ENCODE results near the gene FILIP1L. TPM values are rescaled to one million over a fixed set of nuclear protein-coding genes. Genes with fewer than 3 reads are reported as not detected.
A peak's percentile ranks its signal among the peaks of the same experiment; 100 is the strongest.

FILIP1L gene
- total and polyA plus RNA-seq, 5 donors = 42.2 to 88.3 (median 56.4) TPM

GRCh38 chr3:100125161-100125938, 11.0 kb upstream of the FILIP1L start:
- DNase-seq (no peak), ATAC-seq (peak; percentile 55 to 57)
- intact Hi-C loops (cut with DNase I) = no loop called here
- Histone ChIP-seq H3K4me3 (ENCODE audit: low read length) (no peak overlapping the region), H3K27ac (ENCODE audit: low read length) (peak overlapping the region; percentile 51), H3K4me1 (ENCODE audit: control insufficient read depth, insufficient read depth, low read length) (peaks cover 4% of the 10 kb centered on the region), H3K27me3 (ENCODE audit: control insufficient read depth, insufficient read depth) (no peaks in the 10 kb centered on the region), H3K9me3 (ENCODE audit: control insufficient read depth, low read length) (no peaks in the 10 kb centered on the region)
- 55% methylated on average over 5 of the region's 5 CpGs for WGBS

- peak; percentile 16 to 52 (median 40) for DNase-seq
- Histone ChIP-seq H3K4me1 (ENCODE audit: control insufficient read depth, insufficient read depth, low read length) (peaks cover 4% of the 10 kb centered on the region), H3K27me3 (ENCODE audit: control insufficient read depth, insufficient read depth) (no peaks in the 10 kb centered on the region), H3K9me3 (ENCODE audit: control insufficient read depth, low read length) (no peaks in the 10 kb centered on the region), H3K4me3 (ENCODE audit: low read length) (no peak overlapping the region), H3K27ac (ENCODE audit: low read length) (peak overlapping the region; percentile 9)
- peak; percentile 59 to 64 for ATAC-seq
- intact Hi-C loops (cut with DNase I) = no loop called here
- 60% methylated on average over 5 of the region's 5 CpGs for WGBS
These were observed 10.0 kb upstream of the FILIP1L start for GRCh38 chr3:100124201-100124761.

GRCh38 chr3:100123112-100123511, 8.8 kb upstream of the FILIP1L start:
- peaks cover 4% of the 10 kb centered on the region for H3K4me1 ChIP-seq (ENCODE audit: control insufficient read depth, insufficient read depth, low read length)
- intact Hi-C loops (cut with DNase I) = no loop called here

GRCh38 chr3:100122321-100122720, 8.0 kb upstream of the FILIP1L start:
- no peak overlapping the region for H3K4me3 ChIP-seq (ENCODE audit: low read length)
- WGBS = 85% methylated on average over 2 of the region's 2 CpGs
- DNase-seq = no peak
- no peak overlapping the region for H3K27ac ChIP-seq (ENCODE audit: low read length)
- H3K4me1 ChIP-seq (ENCODE audit: control insufficient read depth, insufficient read depth, low read length) = peaks cover 4% of the 10 kb centered on the region
- no peak for ATAC-seq
- intact Hi-C loops (cut with DNase I) = no loop called here
- H3K9me3 ChIP-seq (ENCODE audit: control insufficient read depth, low read length) = no peaks in the 10 kb centered on the region
- H3K27me3 ChIP-seq (ENCODE audit: control insufficient read depth, insufficient read depth) = no peaks in the 10 kb centered on the region

More at GRCh38 chr3:100123112-100123511, 8.8 kb upstream of the FILIP1L start:
- 94% methylated on average over 4 of the region's 4 CpGs for WGBS
- H3K27ac ChIP-seq (ENCODE audit: low read length) = no peak overlapping the region
- H3K27me3 ChIP-seq (ENCODE audit: control insufficient read depth, insufficient read depth) = no peaks in the 10 kb centered on the region
- no peaks in the 10 kb centered on the region for H3K9me3 ChIP-seq (ENCODE audit: control insufficient read depth, low read length)
- no peak for DNase-seq
- H3K4me3 ChIP-seq (ENCODE audit: low read length) = no peak overlapping the region
- no peak for ATAC-seq

GRCh38 chr3:100120693-100121092, 6.4 kb upstream of the FILIP1L start:
- DNase-seq (no peak), ATAC-seq (no peak)
- no peak overlapping the region for H3K4me3 ChIP-seq (ENCODE audit: low read length)
- H3K4me1 ChIP-seq (ENCODE audit: control insufficient read depth, insufficient read depth, low read length) = peaks cover 4% of the 10 kb centered on the region
- H3K9me3 ChIP-seq (ENCODE audit: control insufficient read depth, low read length) = no peaks in the 10 kb centered on the region
- intact Hi-C loops (cut with DNase I) = no loop called here
- H3K27me3 ChIP-seq (ENCODE audit: control insufficient read depth, insufficient read depth) = no peaks in the 10 kb centered on the region
- no peak overlapping the region for H3K27ac ChIP-seq (ENCODE audit: low read length)
- 99% methylated on average over 5 of the region's 5 CpGs for WGBS

- ATAC-seq (no peak), DNase-seq (no peak)
- no peaks in the 10 kb centered on the region for H3K9me3 ChIP-seq (ENCODE audit: control insufficient read depth, low read length)
- 12% methylated on average over 1 of the region's 1 CpG for WGBS
- H3K27ac ChIP-seq (ENCODE audit: low read length) = no peak overlapping the region
- H3K4me1 ChIP-seq (ENCODE audit: control insufficient read depth, insufficient read depth, low read length) = peaks cover 4% of the 10 kb centered on the region
- intact Hi-C loops (cut with DNase I) = no loop called here
- no peak overlapping the region for H3K4me3 ChIP-seq (ENCODE audit: low read length)
- H3K27me3 ChIP-seq (ENCODE audit: control insufficient read depth, insufficient read depth) = no peaks in the 10 kb centered on the region
These were observed 5.7 kb upstream of the FILIP1L start for GRCh38 chr3:100120012-100120411.

- no peak for DNase-seq
- intact Hi-C loops (cut with DNase I) = no loop called here
- WGBS = 81% methylated on average over 4 of the region's 4 CpGs
- Histone ChIP-seq H3K9me3 (ENCODE audit: control insufficient read depth, low read length) (no peaks in the 10 kb centered on the region), H3K27me3 (ENCODE audit: control insufficient read depth, insufficient read depth) (no peaks in the 10 kb centered on the region), H3K4me1 (ENCODE audit: control insufficient read depth, insufficient read depth, low read length) (peaks cover 2% of the 10 kb centered on the region), H3K27ac (ENCODE audit: low read length) (no peak overlapping the region), H3K4me3 (ENCODE audit: low read length) (no peak overlapping the region)
- ATAC-seq = no peak
These were observed 2.8 kb upstream of the FILIP1L start for GRCh38 chr3:100117093-100117492.

- no peak for DNase-seq
- intact Hi-C loops (cut with DNase I) = no loop called here
- no peak for ATAC-seq
- H3K4me1 ChIP-seq (ENCODE audit: control insufficient read depth, insufficient read depth, low read length) = peaks cover 2% of the 10 kb centered on the region
- no peaks in the 10 kb centered on the region for H3K27me3 ChIP-seq (ENCODE audit: control insufficient read depth, insufficient read depth)
- WGBS = 74% methylated on average over 7 of the region's 7 CpGs
- peak overlapping the region; percentile 47 for H3K4me3 ChIP-seq (ENCODE audit: low read length)
- H3K9me3 ChIP-seq (ENCODE audit: control insufficient read depth, low read length) = no peaks in the 10 kb centered on the region
- peak overlapping the region; percentile 88 for H3K27ac ChIP-seq (ENCODE audit: low read length)
These were observed 433 bp downstream of the FILIP1L start for GRCh38 chr3:100113723-100114412.

GRCh38 chr3:100111728-100112127, 2.6 kb downstream of the FILIP1L start:
- Histone ChIP-seq H3K27ac (ENCODE audit: low read length) (no peak overlapping the region), H3K9me3 (ENCODE audit: control insufficient read depth, low read length) (no peaks in the 10 kb centered on the region)
- no peak for ATAC-seq

GRCh38 chr3:100110162-100110561, 4.1 kb downstream of the FILIP1L start:
- ATAC-seq = no peak
- Histone ChIP-seq H3K9me3 (ENCODE audit: control insufficient read depth, low read length) (no peaks in the 10 kb centered on the region), H3K27me3 (ENCODE audit: control insufficient read depth, insufficient read depth) (no peaks in the 10 kb centered on the region), H3K4me1 (ENCODE audit: control insufficient read depth, insufficient read depth, low read length) (peaks cover 5% of the 10 kb centered on the region), H3K27ac (ENCODE audit: low read length) (no peak overlapping the region), H3K4me3 (ENCODE audit: low read length) (peak overlapping the region; percentile 22)
- DNase-seq = no peak
- 55% methylated on average over 1 of the region's 1 CpG for WGBS
- intact Hi-C loops (cut with DNase I) = no loop called here

More at GRCh38 chr3:100111728-100112127, 2.6 kb downstream of the FILIP1L start:
- Histone ChIP-seq H3K4me3 (ENCODE audit: low read length) (peak overlapping the region; percentile 14), H3K4me1 (ENCODE audit: control insufficient read depth, insufficient read depth, low read length) (peaks cover 2% of the 10 kb centered on the region), H3K27me3 (ENCODE audit: control insufficient read depth, insufficient read depth) (no peaks in the 10 kb centered on the region)
- no peak for DNase-seq
- 73% methylated on average over 1 of the region's 1 CpG for WGBS
- intact Hi-C loops (cut with DNase I) = no loop called here

- no peak for ATAC-seq
- no peak for DNase-seq
- 79% methylated on average over 7 of the region's 7 CpGs for WGBS
- intact Hi-C loops (cut with DNase I) = no loop called here
- Histone ChIP-seq H3K27ac (ENCODE audit: low read length) (peak overlapping the region; percentile 71), H3K4me1 (ENCODE audit: control insufficient read depth, insufficient read depth, low read length) (peaks cover 3% of the 10 kb centered on the region), H3K4me3 (ENCODE audit: low read length) (no peak overlapping the region), H3K9me3 (ENCODE audit: control insufficient read depth, low read length) (no peaks in the 10 kb centered on the region), H3K27me3 (ENCODE audit: control insufficient read depth, insufficient read depth) (no peaks in the 10 kb centered on the region)
These were observed 5.7 kb downstream of the FILIP1L start for GRCh38 chr3:100108464-100109079.
